Measurements from ENCODE around the gene LNX2. TPM values are rescaled to one million over a fixed set of nuclear protein-coding genes. Genes with fewer than 3 reads are reported as not detected.

The LNX2 gene
- total RNA-seq, 2 experiments from 2014 or later: 4.5 to 4.6 TPM

GRCh38 chr13:27621116-27621365 lies 712 bp upstream of the LNX2 start:
- ChIA-PET CTCF (interaction anchor here (0.7 to 1.4 kb wide), 4 partner anchors 14 to 259 kb away, joined by 3 to 8 read pairs (median 4); no protein-coding TSS in a partner anchor), POLR2A (interaction anchor here (0.6 to 2.5 kb wide), 12 partner anchors 9 to 321 kb away, joined by 3 to 16 read pairs (median 4); partner anchors contain the start of gene GTF3A)
- Mint-ChIP-seq H3K4me3 (peak overlapping the region; percentile 86), H3K9me3 (no peaks in the 10 kb centered on the region), H3K27me3 (no peaks in the 10 kb centered on the region), H3K27ac (peak overlapping the region; percentile 92), H3K4me1 (ENCODE audit: low read depth) (peaks cover 52% of the 10 kb centered on the region), H3K36me3 (ENCODE audit: low read depth) (peaks cover 33% of the 10 kb centered on the region)
- no peak for DNase-seq
- no peak for ATAC-seq
- no peak for TF ChIP-seq CTCF (IDR thresholded peaks at IDR 0.05)
- intact Hi-C loops (cut with micrococcal nuclease): loop anchor here (10.0 kb wide), 2 partner anchors 166 to 196 kb away; partner anchors contain the start of genes GTF3A and MTIF3

- Mint-ChIP-seq H3K27ac (peak overlapping the region; percentile 84), H3K36me3 (ENCODE audit: low read depth) (peaks cover 22% of the 10 kb centered on the region), H3K9me3 (peaks cover 2% of the 10 kb centered on the region), H3K4me1 (ENCODE audit: low read depth) (peaks cover 43% of the 10 kb centered on the region), H3K4me3 (peak overlapping the region; percentile 86), H3K27me3 (no peaks in the 10 kb centered on the region)
- ATAC-seq (peak; percentile 16), DNase-seq (peak; percentile 52)
- intact Hi-C loops (cut with micrococcal nuclease): loop anchor here (10.0 kb wide), 2 partner anchors 165 to 195 kb away; partner anchors contain the start of genes GTF3A and MTIF3
- POLR2A ChIA-PET: interaction anchor here (0.5 to 2.1 kb wide), 9 partner anchors 10 to 194 kb away, joined by 3 to 9 read pairs (median 5); no protein-coding TSS in a partner anchor
- CTCF ChIA-PET: interaction anchor here (0.9 to 1.4 kb wide), 7 partner anchors 19 to 258 kb away, joined by 3 to 8 read pairs (median 3); no protein-coding TSS in a partner anchor
- TF ChIP-seq CTCF (IDR thresholded peaks at IDR 0.05): peak; percentile 42
Measured at GRCh38 chr13:27619728-27620376, 477 bp downstream of the LNX2 start.

- no peak for TF ChIP-seq CTCF (IDR thresholded peaks at IDR 0.05)
- DNase-seq: no peak
- Mint-ChIP-seq H3K27ac (peak overlapping the region; percentile 84), H3K4me1 (ENCODE audit: low read depth) (peaks cover 43% of the 10 kb centered on the region), H3K4me3 (peak overlapping the region; percentile 86), H3K36me3 (ENCODE audit: low read depth) (peaks cover 21% of the 10 kb centered on the region), H3K27me3 (no peaks in the 10 kb centered on the region), H3K9me3 (peaks cover 2% of the 10 kb centered on the region)
- intact Hi-C loops (cut with micrococcal nuclease): no loop called here
- ChIA-PET POLR2A (interaction anchor here (1.2 to 2.0 kb wide), 5 partner anchors 11 to 171 kb away, joined by 3 to 9 read pairs (median 5); no protein-coding TSS in a partner anchor), CTCF (interaction anchor here (0.9 to 1.4 kb wide), 5 partner anchors 19 to 246 kb away, joined by 3 to 4 read pairs (median 3); no protein-coding TSS in a partner anchor)
- ATAC-seq: no peak
Measured at GRCh38 chr13:27619093-27619727, 1.1 kb downstream of the LNX2 start.

GRCh38 chr13:27617881-27618321 lies 2.4 kb downstream of the LNX2 start:
- Mint-ChIP-seq H3K36me3 (ENCODE audit: low read depth) (peaks cover 8% of the 10 kb centered on the region), H3K4me3 (no peak overlapping the region), H3K9me3 (peaks cover 2% of the 10 kb centered on the region), H3K4me1 (ENCODE audit: low read depth) (peaks cover 32% of the 10 kb centered on the region), H3K27me3 (no peaks in the 10 kb centered on the region), H3K27ac (no peak overlapping the region)
- POLR2A ChIA-PET: no interaction called here
- CTCF ChIA-PET: no interaction called here
- TF ChIP-seq CTCF (IDR thresholded peaks at IDR 0.05): no peak
- intact Hi-C loops (cut with micrococcal nuclease): no loop called here
- no peak for DNase-seq
- no peak for ATAC-seq

GRCh38 chr13:27613628-27614027 lies 6.7 kb downstream of the LNX2 start:
- no peak for ATAC-seq
- Mint-ChIP-seq H3K4me3 (no peak overlapping the region), H3K27me3 (no peaks in the 10 kb centered on the region), H3K36me3 (ENCODE audit: low read depth) (peaks cover 4% of the 10 kb centered on the region), H3K4me1 (ENCODE audit: low read depth) (peaks cover 37% of the 10 kb centered on the region), H3K27ac (no peak overlapping the region), H3K9me3 (peaks cover 2% of the 10 kb centered on the region)
- no peak for TF ChIP-seq CTCF (IDR thresholded peaks at IDR 0.05)
- CTCF ChIA-PET: no interaction called here
- DNase-seq: no peak
- POLR2A ChIA-PET: no interaction called here
- intact Hi-C loops (cut with micrococcal nuclease): no loop called here
